H1 (cell line): ENCODE results near the gene PRR7. TPM values are rescaled to one million over a fixed set of nuclear protein-coding genes. Genes with fewer than 3 reads are reported as not detected.

Experiments
- CTCF ChIA-PET: fragments of 300-600 bp; sonication (Branson Sonifier 250); formaldehyde crosslinking; loops from one replicate; lab custom pipeline; 2021; ENCODE audit not compliant: partially characterized antibody; lab: Charles Lee
- POLR2A ChIA-PET: fragments of 300-600 bp; sonication (Branson Sonifier 250); formaldehyde crosslinking; loops from one replicate; lab custom pipeline; 2021; ENCODE audit warnings: inconsistent platforms; ENCODE audit not compliant: partially characterized antibody; lab: Charles Lee
- DNase-seq, 2 experiments: peaks; one replicate each; pipeline versions ENCODE4 v3.0.0 to v3.0.0-alpha.2; 2010 to 2022; ENCODE audit warnings: low spot score in 2 of 2, low read depth in 1 of 2, mixed read lengths in 1 of 2
- FAIRE-seq: peaks from 2 replicates; lab custom pipeline; 2011; peaks lifted over from hg19 to GRCh38; lab: Jason Lieb, UNC
- H2AFZ ChIP-seq: 2 replicates; pipeline ENCODE4 v1.8.1; 2012; ENCODE audit warnings: low read length, inconsistent platforms
- H2AK5ac ChIP-seq: 2 replicates; pipeline ENCODE4 v1.6.1; 2013; ENCODE audit warnings: low read depth, low read length
- H2BK120ac ChIP-seq: replicated peaks from 2 replicates; pipeline ENCODE3; 2013; ENCODE audit warnings: low read depth, low read length, inconsistent platforms
- H2BK12ac ChIP-seq: 2 replicates; pipeline ENCODE4 v1.6.1; 2013; ENCODE audit warnings: low read depth, low read length
- H2BK15ac ChIP-seq: 2 replicates; pipeline ENCODE4 v1.6.1; 2013; ENCODE audit warnings: low read length
- H2BK20ac ChIP-seq: 2 replicates; pipeline ENCODE4 v1.6.1; 2013; ENCODE audit warnings: low read length
- H2BK5ac ChIP-seq: 2 replicates; pipeline ENCODE4 v1.6.1; 2013; ENCODE audit warnings: low read depth, low read length
- H3K14ac ChIP-seq: 2 replicates; pipeline ENCODE4 v1.6.1; 2013; ENCODE audit warnings: inconsistent platforms; ENCODE audit not compliant: insufficient read length
- H3K18ac ChIP-seq: 2 replicates; pipeline ENCODE4 v1.6.1; 2013; ENCODE audit warnings: low read length; ENCODE audit errors: extremely low read depth
- H3K23ac ChIP-seq: 2 replicates; pipeline ENCODE4 v1.6.1; 2013; ENCODE audit warnings: inconsistent platforms; ENCODE audit not compliant: insufficient read length
- H3K23me2 ChIP-seq: 2 replicates; pipeline ENCODE4 v1.6.1; 2013; ENCODE audit warnings: low read depth, low read length
- H3K27ac ChIP-seq: 2 replicates; pipeline ENCODE4 v1.6.1; 2011; ENCODE audit warnings: low read depth, low read length, inconsistent platforms
- H3K27me3 ChIP-seq, 4 experiments: replicated peaks in 1 of 4; 1 replicate in 1 of 4; 2 replicates in 3 of 4; pipeline versions ENCODE4 v1.6.1 to v1.8.1; 2011 to 2013; ENCODE audit warnings: low read length in 3 of 4, mild to moderate bottlenecking in 3 of 4, inconsistent platforms in 2 of 4, mixed read lengths in 2 of 4, moderate library complexity in 1 of 4; ENCODE audit not compliant: control insufficient read depth in 3 of 4, insufficient read depth in 3 of 4; ENCODE audit errors: extremely low read depth in 1 of 4
- H3K36me3 ChIP-seq, 4 experiments: 2 replicates each; pipeline versions ENCODE4 v1.6.1 to v1.8.1; 2011 to 2013; ENCODE audit warnings: mild to moderate bottlenecking in 4 of 4, low read length in 3 of 4, moderate library complexity in 2 of 4, control low read depth in 1 of 4, inconsistent platforms in 1 of 4; ENCODE audit not compliant: insufficient read depth in 4 of 4, control insufficient read depth in 2 of 4
- H3K4ac ChIP-seq: replicated peaks from 2 replicates; pipeline ENCODE3; 2013; ENCODE audit warnings: low read length, low read depth, mixed read lengths, inconsistent platforms; ENCODE audit not compliant: insufficient read length
- H3K4me1 ChIP-seq, 4 experiments: replicated peaks in 1 of 4; 1 replicate in 1 of 4; 2 replicates in 3 of 4; pipeline versions ENCODE4 v1.6.1 to v1.8.1; 2011 to 2013; ENCODE audit warnings: low read length in 3 of 4, inconsistent platforms in 2 of 4, mixed read lengths in 1 of 4; ENCODE audit not compliant: insufficient read depth in 4 of 4, control insufficient read depth in 3 of 4
- H3K4me2 ChIP-seq, 2 experiments: 2 replicates each; pipeline versions ENCODE4 v1.6.1 to v1.8.1; 2011 to 2013; ENCODE audit warnings: low read depth in 2 of 2, low read length in 2 of 2, control low read depth in 1 of 2, inconsistent platforms in 1 of 2, mild to moderate bottlenecking in 1 of 2; ENCODE audit not compliant: insufficient read depth in 1 of 2
- H3K4me3 ChIP-seq, 4 experiments: fragments of 200-600, 300-600 bp in 1 of 4; sonication (generic), shearing (Covaris generic), sonication (Bioruptor Twin) in 1 of 4; 2 replicates each; pipeline versions ENCODE4 v1.5.1 to v1.8.1; 2011 to 2016; ENCODE audit warnings: low read length in 4 of 4, low read depth in 3 of 4, control low read depth in 2 of 4, inconsistent platforms in 2 of 4, mild to moderate bottlenecking in 2 of 4, mixed read lengths in 1 of 4, moderate library complexity in 1 of 4; ENCODE audit not compliant: insufficient read depth in 2 of 4; ENCODE audit errors: extremely low read depth in 1 of 4
- H3K56ac ChIP-seq: replicated peaks from 2 replicates; pipeline ENCODE3; 2013; ENCODE audit warnings: low read depth, mild to moderate bottlenecking, mixed read lengths, low read length, inconsistent platforms; ENCODE audit not compliant: insufficient read length
- H3K79me1 ChIP-seq: 2 replicates; pipeline ENCODE4 v1.6.1; 2013; ENCODE audit warnings: low read depth, low read length, control low read depth
- H3K79me2 ChIP-seq, 2 experiments: 2 replicates each; pipeline versions ENCODE4 v1.6.1 to v1.8.1; 2012 to 2013; ENCODE audit warnings: low read length in 2 of 2, mild to moderate bottlenecking in 2 of 2, inconsistent platforms in 1 of 2; ENCODE audit not compliant: insufficient read depth in 2 of 2, control insufficient read depth in 1 of 2
- H3K9ac ChIP-seq, 4 experiments: replicated peaks in 1 of 4; 1 replicate in 1 of 4; 2 replicates in 3 of 4; pipeline versions ENCODE4 v1.6.1 to v1.8.1; 2011 to 2013; ENCODE audit warnings: low read depth in 3 of 4, low read length in 3 of 4, control low read depth in 2 of 4, mild to moderate bottlenecking in 2 of 4, moderate library complexity in 2 of 4, inconsistent platforms in 1 of 4; ENCODE audit errors: extremely low read depth in 1 of 4
- H3K9me3 ChIP-seq, 2 experiments: 2 replicates each; pipeline versions ENCODE4 v1.6.1 to v1.8.1; 2012 to 2013; ENCODE audit warnings: mild to moderate bottlenecking in 2 of 2, moderate library complexity in 2 of 2, control low read depth in 1 of 2, inconsistent platforms in 1 of 2, low read depth in 1 of 2, low read length in 1 of 2, mixed read lengths in 1 of 2; ENCODE audit not compliant: insufficient read depth in 2 of 2
- H4K20me1 ChIP-seq, 2 experiments: replicated peaks in 1 of 2; 2 replicates each; pipeline versions ENCODE3 to v1.8.1; 2011 to 2013; ENCODE audit warnings: inconsistent platforms in 2 of 2, low read length in 2 of 2, mild to moderate bottlenecking in 1 of 2; ENCODE audit not compliant: insufficient read depth in 2 of 2, control insufficient read depth in 1 of 2
- H4K5ac ChIP-seq: 2 replicates; pipeline ENCODE4 v1.6.1; 2013; ENCODE audit warnings: low read length, low read depth, mixed read lengths, inconsistent platforms; ENCODE audit not compliant: insufficient read length
- H4K8ac ChIP-seq: 2 replicates; pipeline ENCODE4 v1.8.0; 2013; ENCODE audit warnings: mild to moderate bottlenecking, moderate library complexity, low read length, inconsistent platforms; ENCODE audit not compliant: insufficient read depth; ENCODE audit errors: extremely low read depth
- H4K91ac ChIP-seq: replicated peaks from 2 replicates; pipeline ENCODE3; 2013; ENCODE audit warnings: low read length, mixed read lengths, inconsistent platforms; ENCODE audit not compliant: insufficient read length
- CEBPB ChIP-seq: IDR thresholded peaks from 2 replicates; pipeline ENCODE4 v1.6.1; 2012; ENCODE audit warnings: low read depth, low read length
- KDM1A ChIP-seq: fragments of 200-600, 300-600 bp; sonication (generic); IDR thresholded peaks from 2 replicates; pipeline ENCODE4 v1.7.1; 2016; ENCODE audit warnings: mild to moderate bottlenecking, low read length, borderline replicate concordance
- MAFK ChIP-seq: IDR thresholded peaks from 2 replicates; pipeline ENCODE4 v1.6.1; 2012; ENCODE audit warnings: low read depth, mild to moderate bottlenecking, improper control_type of control experiment, low read length
- NRF1 ChIP-seq: IDR thresholded peaks from 2 replicates; pipeline ENCODE4 v1.6.1; 2011; ENCODE audit warnings: mild to moderate bottlenecking, low read depth, low read length, improper control_type of control experiment
- RAD21 ChIP-seq, 2 experiments: IDR thresholded peaks in 1 of 2; conservative IDR thresholded peaks in 1 of 2; 2 replicates each; pipeline ENCODE4 v1.6.1; 2011; ENCODE audit warnings: low read depth in 2 of 2, low read length in 2 of 2, improper control_type of control experiment in 1 of 2, inconsistent platforms in 1 of 2, mild to moderate bottlenecking in 1 of 2, moderate library complexity in 1 of 2
- SIX5 ChIP-seq: IDR thresholded peaks from 2 replicates; pipeline ENCODE4 v1.6.1; 2011; ENCODE audit warnings: mild to moderate bottlenecking, low read depth, low read length
- TBP ChIP-seq: IDR thresholded peaks from 2 replicates; pipeline ENCODE4 v1.6.1; 2011; ENCODE audit warnings: low read depth, low read length, improper control_type of control experiment
- TEAD4 ChIP-seq: IDR thresholded peaks from 2 replicates; pipeline ENCODE4 v1.6.1; 2012; ENCODE audit warnings: low read depth, low read length, inconsistent platforms, mixed read lengths
- USF2 ChIP-seq: IDR thresholded peaks from 2 replicates; pipeline ENCODE4 v1.6.1; 2011; ENCODE audit warnings: low read length, improper control_type of control experiment
- WGBS, 2 experiments: shearing (Covaris generic) in 1 of 2; methylation state at CpG; one replicate each; pipeline versions ENCODE4 v1.1.6 to v1.1.7; 2013 to 2015; ENCODE audit warnings: low lambda C conversion rate in 2 of 2, mixed read lengths in 2 of 2, inconsistent platforms in 1 of 2, low coverage in 1 of 2, missing lambda C conversion rate in 1 of 2; ENCODE audit not compliant: insufficient replicate concordance in 2 of 2, insufficient coverage in 1 of 2, insufficient read length in 1 of 2; ENCODE audit errors: extremely low coverage in 1 of 2, missing lambda C conversion rate in 1 of 2; 5-methylcytosine and 5-hydroxymethylcytosine counted together
- polyA plus RNA-seq, 7 experiments: library from polyadenylated mRNA; depleted of rRNA in 3 of 7; stranded (reverse) in 5 of 7; unstranded in 2 of 7; fragments of >200 nt in 5 of 7; fragments of 200-250 nt in 2 of 7; gene quantifications; 1 replicate in 5 of 7; 2 replicates in 1 of 7; 4 replicates in 1 of 7; pipeline versions ENCODE4 v1.2.1 to v1.2.3, GENCODE V29; 2011 to 2013; ENCODE audit warnings: missing spikeins in 2 of 7, mixed read lengths in 2 of 7
- total RNA-seq: library from RNA; stranded (reverse); fragmentation: NEBNext Ultra II Directional; extraction: Animal tissue kit (Norgen Biotek cat#: 25700); gene quantifications from 2 replicates; pipeline ENCODE4 v1.2.1, GENCODE V29; 2021

Gene PRR7
- total and polyA plus RNA-seq, 2 of the 8 experiments (the other 6 are each of a cell fraction or from before 2014, with no cell fraction given), result 8.0 to 11.8 TPM

- H3K27ac ChIP-seq, result peak overlapping the region; percentile 98
- H4K8ac ChIP-seq, result no peak overlapping the region; the same call in 1 of the 2 replicates
- 0 out of 2 replicates have a peak overlapping the region, but pooled peaks have one; percentile 39 for H3K18ac ChIP-seq
- peak; percentile 75 to 87 for DNase-seq
- no peak overlapping the region for H2AK5ac ChIP-seq
- 79% methylated on average over 3 of the region's 11 CpGs; no CpG with 5 or more reads in 1 of the 2 experiments for WGBS, 2 experiments
- H4K91ac ChIP-seq, result no peak overlapping the region
- peak overlapping the region; percentile 88 to 91 for H3K4me2 ChIP-seq
- H3K9me3 ChIP-seq, result no peaks in the 10 kb centered on the region
- peaks cover 3 to 9% of the 10 kb centered on the region in 2 experiments for H4K20me1 ChIP-seq
- peak overlapping the region; percentile 57; the same call in 1 of the 2 replicates for H2BK5ac ChIP-seq
- no peak overlapping the region; the same call in 1 of the 2 replicates for H2BK12ac ChIP-seq
- H3K14ac ChIP-seq, result no peak overlapping the region
- peaks cover 10% of the 10 kb centered on the region for H3K23me2 ChIP-seq
- CTCF ChIA-PET, result interaction anchor here (0.6 to 12.7 kb wide), 13 partner anchors 9 to 195 kb away, joined by 3 to 306 read pairs (median 5); partner anchors contain the start of genes DDX41, DOK3 and PDLIM7
- H2AFZ ChIP-seq, result no peak overlapping the region
- H3K79me2 ChIP-seq, result peaks cover 0 to 8% of the 10 kb centered on the region in 2 experiments; a peak in 1 of 4 replicates
- H2BK15ac ChIP-seq, result no peak overlapping the region
- H3K4me1 ChIP-seq, result peaks cover 0 to 30% (median 27%) of the 10 kb centered on the region in 4 experiments; a peak in 6 of 7 replicates
- no peak overlapping the region for H2BK120ac ChIP-seq
- no peak overlapping the region for H3K4ac ChIP-seq
- H3K36me3 ChIP-seq, result peaks cover 10 to 20% (median 15%) of the 10 kb centered on the region in 4 experiments
- no peak overlapping the region for H3K23ac ChIP-seq
- H4K5ac ChIP-seq, result no peak overlapping the region
- H3K9ac ChIP-seq, result peak overlapping the region in 2 of 4 experiments; percentile 42 to 43; a peak in 3 of 7 replicates
- POLR2A ChIA-PET, result interaction anchor here (0.6 to 67.5 kb wide), 6 partner anchors 15 to 128 kb away, joined by 3 to 3349 read pairs (median 28); partner anchors contain the start of genes DBN1, DDX41, DOK3 and PDLIM7
- no peak for FAIRE-seq
- H3K4me3 ChIP-seq, result peak overlapping the region in 1 of 4 experiments; percentile 83; a peak in 2 of 8 replicates
- peaks cover 3% of the 10 kb centered on the region; the same call in 1 of the 2 replicates for H3K79me1 ChIP-seq
- H2BK20ac ChIP-seq, result 0 out of 2 replicates have a peak overlapping the region, but pooled peaks have one; percentile 43
- peaks cover 2 to 12% (median 11%) of the 10 kb centered on the region in 4 experiments; a peak in 6 of 7 replicates for H3K27me3 ChIP-seq
- H3K56ac ChIP-seq, result no peak overlapping the region
- TF ChIP-seq USF2 (no peak), KDM1A (no peak), TEAD4 (0 out of 2 replicates have a peak, but pooled peaks have one; percentile 12), MAFK (no peak), TBP (peak; percentile 23; the same call in 1 of the 2 replicates), CEBPB (no peak), NRF1 (no peak), RAD21 (IDR thresholded peaks at IDR 0.05 in 1 of 2, conservative IDR thresholded peaks at IDR 0.05 in 1 of 2; ENCODE audit: low read depth in 2 of 2, low read length in 2 of 2) (peak in 1 of 2 experiments; percentile 16; a peak in 2 of 4 replicates), SIX5 (no peak)
Measured at GRCh38 chr5:177494346-177495195, 48.0 kb downstream of the PRR7 start.
